Measurements from ENCODE around the gene SERPINB10.

SERPINB10 gene

DNA sequence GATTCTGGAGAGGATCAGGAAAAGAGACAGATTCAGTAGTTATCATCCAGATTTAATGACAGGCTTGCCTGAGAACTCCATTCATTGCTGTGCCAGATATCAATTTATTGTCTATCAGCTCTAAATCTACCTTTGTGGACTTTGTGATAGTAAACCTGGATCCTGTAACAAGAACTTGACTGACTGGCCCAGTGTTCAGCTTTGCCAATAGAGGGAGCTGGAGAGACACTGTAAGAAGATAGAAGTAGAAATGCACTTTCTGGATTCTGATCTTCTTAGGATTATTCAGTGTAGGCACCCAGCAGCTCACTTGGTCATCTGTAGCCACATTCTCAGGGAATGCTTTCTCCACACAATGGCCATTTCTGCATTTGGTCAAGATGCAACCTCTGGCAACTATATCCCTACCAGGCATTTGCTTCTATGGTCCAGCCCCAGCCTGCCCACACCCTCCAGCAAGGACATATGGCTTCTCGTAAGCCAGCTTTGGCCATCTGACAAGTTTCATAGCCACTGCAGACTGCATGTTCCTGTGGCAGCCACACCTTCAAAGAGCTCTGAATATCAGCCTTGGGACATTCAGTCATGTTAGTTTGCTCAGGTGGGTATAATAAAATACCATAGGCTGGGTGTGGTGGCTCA is 56.0 kb downstream of the SERPINB10 start:
- DNase-seq (ENCODE audit: low spot score), result peak; percentile 20
- in situ Hi-C loops (cut with MboI; ENCODE audit: low pct_unique_long_range_greater_than_20kb, low sequenced_read_pairs, unreplicated experiment), result no loop called here
- TF ChIP-seq, protein P1, sequence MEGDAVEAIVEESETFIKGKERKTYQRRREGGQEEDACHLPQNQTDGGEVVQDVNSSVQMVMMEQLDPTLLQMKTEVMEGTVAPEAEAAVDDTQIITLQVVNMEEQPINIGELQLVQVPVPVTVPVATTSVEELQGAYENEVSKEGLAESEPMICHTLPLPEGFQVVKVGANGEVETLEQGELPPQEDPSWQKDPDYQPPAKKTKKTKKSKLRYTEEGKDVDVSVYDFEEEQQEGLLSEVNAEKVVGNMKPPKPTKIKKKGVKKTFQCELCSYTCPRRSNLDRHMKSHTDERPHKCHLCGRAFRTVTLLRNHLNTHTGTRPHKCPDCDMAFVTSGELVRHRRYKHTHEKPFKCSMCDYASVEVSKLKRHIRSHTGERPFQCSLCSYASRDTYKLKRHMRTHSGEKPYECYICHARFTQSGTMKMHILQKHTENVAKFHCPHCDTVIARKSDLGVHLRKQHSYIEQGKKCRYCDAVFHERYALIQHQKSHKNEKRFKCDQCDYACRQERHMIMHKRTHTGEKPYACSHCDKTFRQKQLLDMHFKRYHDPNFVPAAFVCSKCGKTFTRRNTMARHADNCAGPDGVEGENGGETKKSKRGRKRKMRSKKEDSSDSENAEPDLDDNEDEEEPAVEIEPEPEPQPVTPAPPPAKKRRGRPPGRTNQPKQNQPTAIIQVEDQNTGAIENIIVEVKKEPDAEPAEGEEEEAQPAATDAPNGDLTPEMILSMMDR (IDR thresholded peaks at IDR 0.05; ENCODE audit: extremely low read depth, insufficient read depth, missing control alignments), result peak; percentile 75

- in situ Hi-C loops (cut with MboI; ENCODE audit: low pct_unique_long_range_greater_than_20kb, low sequenced_read_pairs, unreplicated experiment), result no loop called here
- TF ChIP-seq, protein P1 (IDR thresholded peaks at IDR 0.05; ENCODE audit: extremely low read depth, insufficient read depth, missing control alignments), result no peak
- DNase-seq (ENCODE audit: low spot score), result no peak
Measured at GRCh38 chr18:63964908-63965307, 57.1 kb downstream of the SERPINB10 start.

GRCh38 chr18:63965716-63966330 is 58.1 kb downstream of the SERPINB10 start:
- in situ Hi-C loops (cut with MboI; ENCODE audit: low pct_unique_long_range_greater_than_20kb, low sequenced_read_pairs, unreplicated experiment), result no loop called here
- TF ChIP-seq, protein P1 (IDR thresholded peaks at IDR 0.05; ENCODE audit: extremely low read depth, insufficient read depth, missing control alignments), result no peak
- no peak for DNase-seq (ENCODE audit: low spot score)

GRCh38 chr18:63969942-63970808 is 62.4 kb downstream of the SERPINB10 start, which contains the start of gene SERPINB8:
Gene SERPINB8 (plus strand): TSS chr18:63970081. CDS start chr18:63978309, 8,228 bp downstream.
- peak; percentile 80 for DNase-seq (ENCODE audit: low spot score)
- in situ Hi-C loops (cut with MboI; ENCODE audit: low pct_unique_long_range_greater_than_20kb, low sequenced_read_pairs, unreplicated experiment), result no loop called here
- TF ChIP-seq, protein P1 (IDR thresholded peaks at IDR 0.05; ENCODE audit: extremely low read depth, insufficient read depth, missing control alignments), result no peak

DNA sequence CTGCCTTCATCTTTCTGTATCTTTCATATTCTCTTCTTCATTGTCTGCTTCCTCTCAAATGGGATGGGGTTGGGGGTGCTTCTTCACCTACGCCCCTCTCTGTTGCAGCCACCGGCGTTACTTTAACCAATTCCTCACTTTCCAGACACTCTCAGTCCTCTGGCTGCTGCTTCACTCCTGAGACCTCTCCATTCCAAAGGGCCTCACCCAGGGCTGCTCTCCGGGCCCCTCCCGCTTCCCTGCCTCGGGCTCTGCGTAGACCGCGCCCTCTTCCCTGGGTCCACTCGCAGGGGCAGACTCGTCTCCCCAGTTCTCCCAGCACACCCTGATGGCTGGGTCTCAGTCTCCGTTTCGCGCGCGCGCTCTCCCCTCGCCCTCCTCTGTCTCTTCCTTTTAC is 63.0 kb downstream of the SERPINB10 start:
- TF ChIP-seq, protein P1 (IDR thresholded peaks at IDR 0.05; ENCODE audit: extremely low read depth, insufficient read depth, missing control alignments), result no peak
- in situ Hi-C loops (cut with MboI; ENCODE audit: low pct_unique_long_range_greater_than_20kb, low sequenced_read_pairs, unreplicated experiment), result no loop called here
- DNase-seq (ENCODE audit: low spot score), result no peak

DNA sequence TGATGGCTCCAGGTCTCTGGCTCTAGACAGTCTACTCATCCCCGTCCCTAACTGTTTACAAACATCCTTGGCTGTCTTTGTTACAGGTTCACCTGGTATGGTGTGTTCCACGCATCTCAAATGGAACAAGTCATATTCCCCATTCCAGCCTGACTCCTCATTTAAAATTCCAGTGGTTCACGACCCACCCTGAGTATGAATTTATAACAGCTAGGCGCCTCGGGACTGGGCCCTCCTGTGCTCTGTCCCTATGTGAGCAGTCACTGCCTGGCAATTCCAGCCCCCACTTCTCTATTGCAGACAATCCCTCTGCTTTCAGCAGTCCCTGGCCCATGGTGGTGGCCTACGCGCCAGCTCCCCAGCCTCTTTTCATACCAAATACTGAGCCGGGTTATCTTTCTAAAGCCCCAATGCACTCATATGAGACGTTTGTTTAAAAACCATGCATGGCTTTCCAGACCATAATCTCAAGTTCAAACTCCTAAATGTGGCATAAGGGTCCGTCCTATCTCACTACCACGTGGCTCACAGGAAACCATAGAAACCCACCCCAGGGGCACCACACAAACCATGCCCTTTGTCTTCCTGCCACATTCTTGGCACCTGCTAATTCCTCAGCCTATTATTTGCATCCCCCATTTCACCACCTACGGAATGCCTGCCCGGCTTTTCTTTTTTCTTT is 63.7 kb downstream of the SERPINB10 start:
- DNase-seq (ENCODE audit: low spot score), result no peak
- in situ Hi-C loops (cut with MboI; ENCODE audit: low pct_unique_long_range_greater_than_20kb, low sequenced_read_pairs, unreplicated experiment), result no loop called here

More for the DNA sequence above, 63.7 kb downstream of the SERPINB10 start:
- TF ChIP-seq, protein P1 (IDR thresholded peaks at IDR 0.05; ENCODE audit: extremely low read depth, insufficient read depth, missing control alignments), result no peak

Measured in GM13977 (cell line).